Activated CD4-positive, alpha-beta T cell treated with anti-CD3 and anti-CD28 coated beads for 36 hours (primary cell): Measurements from ENCODE around the gene GAL3ST1. TPM values are rescaled to one million over a fixed set of nuclear protein-coding genes. Genes with fewer than 3 reads are reported as not detected.
"Not testable (repeated sequence)": the region's sequence is repeated elsewhere in the genome, so short reads cannot be mapped to it uniquely, and the experiment has no call there.

Source experiments
- ATAC-seq: fragments of 200-7000 bp; cut with Tn5 transposase; one replicate; pipeline ENCODE4 v1.10.0; 2021; ENCODE audit warnings: mild to moderate bottlenecking, moderate library complexity
- CTCF ChIA-PET: fragments of 350-600 bp; sonication (Branson Sonifier 250); formaldehyde crosslinking; loops from one replicate; lab custom pipeline; 2021; ENCODE audit warnings: antibody characterized with exemption; lab: Charles Lee
- POLR2A ChIA-PET: fragments of 350-600 bp; sonication (Branson Sonifier 250); formaldehyde crosslinking; loops from one replicate; lab custom pipeline; 2021; ENCODE audit warnings: antibody characterized with exemption, inconsistent platforms; lab: Charles Lee
- DNase-seq: peaks from one replicate; pipeline ENCODE4 v3.0.0-alpha.2; 2020
- H3K27ac Mint-ChIP-seq: one replicate; pipeline ENCODE4 v1.8.0; 2021; ENCODE audit warnings: mixed read lengths
- H3K27me3 Mint-ChIP-seq: one replicate; pipeline ENCODE4 v1.8.0; 2021; ENCODE audit warnings: mixed read lengths
- H3K36me3 Mint-ChIP-seq: one replicate; pipeline ENCODE4 v1.8.0; 2021; ENCODE audit warnings: low read depth, mixed read lengths
- H3K4me1 Mint-ChIP-seq: one replicate; pipeline ENCODE4 v1.8.0; 2021; ENCODE audit warnings: mixed read lengths
- H3K4me3 Mint-ChIP-seq: one replicate; pipeline ENCODE4 v1.8.0; 2021; ENCODE audit warnings: mild to moderate bottlenecking, moderate library complexity, mixed read lengths
- H3K9me3 Mint-ChIP-seq: one replicate; pipeline ENCODE4 v1.8.0; 2021; ENCODE audit warnings: low read depth, mixed read lengths
- intact Hi-C, 2 experiments: fragments of 100-400 bp; cut with DNase I in 1 of 2; cut with micrococcal nuclease in 1 of 2; formaldehyde crosslinking; loops; one replicate each; pipeline versions ENCODE4 v1.14.2 to v1.15.1; 2022 to 2024; cut with DNase I, micrococcal nuclease
- total RNA-seq, 2 experiments: library from RNA; stranded (reverse); gene quantifications; one replicate each; pipeline ENCODE4 v1.2.3, GENCODE V29; 2021

The GAL3ST1 gene
- total RNA-seq, 2 experiments from 2014 or later = not detected

- Mint-ChIP-seq H3K9me3 (no peaks in the 10 kb centered on the region), H3K27ac (no peak overlapping the region), H3K27me3 (peaks cover 4% of the 10 kb centered on the region), H3K4me3 (no peak overlapping the region), H3K4me1 (no peaks in the 10 kb centered on the region), H3K36me3 (no peaks in the 10 kb centered on the region)
- no peak for ATAC-seq
- ChIA-PET POLR2A (no interaction called here), CTCF (interaction anchor here (0.6 kb wide), 1 partner anchor 1265 kb away, joined by 3 read pairs; no protein-coding TSS in a partner anchor)
- DNase-seq = no peak
- intact Hi-C loops = loop anchor here in 1 of 2 experiments (10.0 kb wide), 1 partner anchor 831 kb away; the partner anchor contains the start of genes UQCR10 and ZMAT5
Measured at GRCh38 chr22:30596199-30596598, 21.7 kb upstream of the GAL3ST1 start.

GRCh38 chr22:30592360-30592713, 17.9 kb upstream of the GAL3ST1 start:
- H3K4me1 Mint-ChIP-seq, H3K27ac Mint-ChIP-seq, H3K27me3 Mint-ChIP-seq, ATAC-seq, H3K9me3 Mint-ChIP-seq, H3K4me3 Mint-ChIP-seq, DNase-seq: not testable (repeated sequence)
- ChIA-PET POLR2A (interaction anchor here (0.6 kb wide), 1 partner anchor 13 kb away, joined by 4 read pairs; no protein-coding TSS in a partner anchor), CTCF (interaction anchor here (0.9 to 1.7 kb wide), 3 partner anchors 10 to 163 kb away, joined by 3 to 5 read pairs (median 5); no protein-coding TSS in a partner anchor)
- intact Hi-C loops = loop anchor here (1.0 to 10.0 kb wide), 16 partner anchors 13 to 1155 kb away; partner anchors contain the start of genes CASTOR1 (in 1 of the 2), DUSP18 (in 1 of the 2), MTMR3 (in 1 of the 2) and NF2 (in 1 of the 2)
- peaks cover 33% of the 10 kb centered on the region for H3K36me3 Mint-ChIP-seq

- CTCF ChIA-PET = interaction anchor here (0.8 to 1.7 kb wide), 6 partner anchors 10 to 169 kb away, joined by 3 to 5 read pairs (median 5); partner anchors contain the start of gene TCN2
- no peak within 1 kb of the TSS for H3K27ac Mint-ChIP-seq
Measured at GRCh38 chr22:30591588-30592359, 17.3 kb upstream of the GAL3ST1 start, which contains the start of gene PES1. PES1 (minus strand) TSS chr22:30591910; CDS start chr22:30591833, 77 bp downstream.

GRCh38 chr22:30591191-30591587, 16.7 kb upstream of the GAL3ST1 start:
- DNase-seq (peak; percentile 18), ATAC-seq (no peak)
- H3K9me3 Mint-ChIP-seq = no peaks in the 10 kb centered on the region
- ChIA-PET POLR2A (interaction anchor here (0.5 to 1.0 kb wide), 3 partner anchors 38 to 234 kb away, joined by 3 to 4 read pairs (median 4); partner anchors contain the start of genes CCDC157 and SF3A1), CTCF (interaction anchor here (0.5 to 1.7 kb wide), 7 partner anchors 10 to 267 kb away, joined by 3 to 5 read pairs (median 5); partner anchors contain the start of gene TCN2)
- no peaks in the 10 kb centered on the region for H3K4me1 Mint-ChIP-seq
- intact Hi-C loops = loop anchor here (1.0 to 10.0 kb wide), 12 partner anchors 235 to 1156 kb away; partner anchors contain the start of genes ASCC2 (in 1 of the 2), MTMR3 (in 1 of the 2), NF2 (in 1 of the 2) and OSM (in 1 of the 2)
- H3K27me3 Mint-ChIP-seq = peaks cover 4% of the 10 kb centered on the region
- no peak overlapping the region for H3K27ac Mint-ChIP-seq
- peaks cover 43% of the 10 kb centered on the region for H3K36me3 Mint-ChIP-seq
- H3K4me3 Mint-ChIP-seq = no peak overlapping the region

More at GRCh38 chr22:30591588-30592359, 17.3 kb upstream of the GAL3ST1 start, which contains the start of gene PES1:
- POLR2A ChIA-PET = interaction anchor here (0.5 to 1.0 kb wide), 4 partner anchors 12 to 235 kb away, joined by 3 to 4 read pairs (median 4); partner anchors contain the start of genes CCDC157 and SF3A1
- H3K4me3 Mint-ChIP-seq = no peak within 1 kb of the TSS
- ATAC-seq (peak; percentile 100), DNase-seq (peak; percentile 96)
- H3K27me3 Mint-ChIP-seq = peaks cover 4% of the 10 kb centered on the region
- H3K9me3 Mint-ChIP-seq = no peaks in the 10 kb centered on the region
- no peaks in the 10 kb centered on the region for H3K4me1 Mint-ChIP-seq
- H3K36me3 Mint-ChIP-seq = peaks cover 38% of the 10 kb centered on the region
- intact Hi-C loops = loop anchor here (1.0 to 10.0 kb wide), 20 partner anchors 14 to 1156 kb away; partner anchors contain the start of genes ASCC2 (in 1 of the 2), CASTOR1 (in 1 of the 2), DUSP18 (in 1 of the 2) and MTMR3 (in 1 of the 2)

GRCh38 chr22:30586414-30586813, 11.9 kb upstream of the GAL3ST1 start:
- POLR2A ChIA-PET = no interaction called here
- DNase-seq (no peak), ATAC-seq (no peak)
- Mint-ChIP-seq H3K27ac (no peak overlapping the region), H3K4me3 (no peak overlapping the region), H3K4me1 (no peaks in the 10 kb centered on the region), H3K27me3 (no peaks in the 10 kb centered on the region), H3K9me3 (no peaks in the 10 kb centered on the region), H3K36me3 (peaks cover 72% of the 10 kb centered on the region)
- CTCF ChIA-PET = interaction anchor here (0.5 kb wide), 1 partner anchor 33 kb away, joined by 6 read pairs; no protein-coding TSS in a partner anchor
- intact Hi-C loops = no loop called here

- ChIA-PET POLR2A (no interaction called here), CTCF (no interaction called here)
- no peak overlapping the region for H3K27ac Mint-ChIP-seq
- no peaks in the 10 kb centered on the region for H3K27me3 Mint-ChIP-seq
- no peaks in the 10 kb centered on the region for H3K4me1 Mint-ChIP-seq
- intact Hi-C loops = no loop called here
- DNase-seq (no peak), ATAC-seq (no peak)
- no peaks in the 10 kb centered on the region for H3K9me3 Mint-ChIP-seq
- H3K4me3 Mint-ChIP-seq = no peak overlapping the region
- H3K36me3 Mint-ChIP-seq = peaks cover 77% of the 10 kb centered on the region
Measured at GRCh38 chr22:30584441-30584840, 10.0 kb upstream of the GAL3ST1 start.

GRCh38 chr22:30582788-30583545, 8.5 kb upstream of the GAL3ST1 start:
- intact Hi-C loops = no loop called here
- Mint-ChIP-seq H3K4me1 (peaks cover 2% of the 10 kb centered on the region), H3K4me3 (no peak overlapping the region), H3K27ac (no peak overlapping the region), H3K36me3 (peaks cover 73% of the 10 kb centered on the region), H3K9me3 (no peaks in the 10 kb centered on the region), H3K27me3 (no peaks in the 10 kb centered on the region)
- ChIA-PET POLR2A (interaction anchor here (0.8 kb wide), 1 partner anchor 499 kb away, joined by 3 read pairs; no protein-coding TSS in a partner anchor), CTCF (interaction anchor here (1.2 kb wide), 1 partner anchor 23 kb away, joined by 4 read pairs; no protein-coding TSS in a partner anchor)
- ATAC-seq (no peak), DNase-seq (no peak)

- intact Hi-C loops = no loop called here
- Mint-ChIP-seq H3K27ac (no peak overlapping the region), H3K4me3 (no peak overlapping the region), H3K36me3 (peaks cover 73% of the 10 kb centered on the region), H3K9me3 (no peaks in the 10 kb centered on the region), H3K27me3 (no peaks in the 10 kb centered on the region), H3K4me1 (peaks cover 2% of the 10 kb centered on the region)
- POLR2A ChIA-PET = no interaction called here
- no peak for DNase-seq
- ATAC-seq = no peak
- CTCF ChIA-PET = no interaction called here
Measured at GRCh38 chr22:30582051-30582450, 7.6 kb upstream of the GAL3ST1 start.

- POLR2A ChIA-PET = no interaction called here
- intact Hi-C loops = no loop called here
- H3K9me3 Mint-ChIP-seq = no peaks in the 10 kb centered on the region
- H3K4me1 Mint-ChIP-seq = peaks cover 2% of the 10 kb centered on the region
- H3K27ac Mint-ChIP-seq = no peak overlapping the region
- CTCF ChIA-PET = no interaction called here
- ATAC-seq (no peak), DNase-seq (no peak)
- H3K27me3 Mint-ChIP-seq = no peaks in the 10 kb centered on the region
- no peak overlapping the region for H3K4me3 Mint-ChIP-seq
- H3K36me3 Mint-ChIP-seq = peaks cover 70% of the 10 kb centered on the region
Measured at GRCh38 chr22:30580896-30581295, 6.4 kb upstream of the GAL3ST1 start.

- no peak for DNase-seq
- Mint-ChIP-seq H3K36me3 (peaks cover 64% of the 10 kb centered on the region), H3K4me1 (peaks cover 8% of the 10 kb centered on the region), H3K27ac (no peak overlapping the region), H3K9me3 (no peaks in the 10 kb centered on the region), H3K27me3 (no peaks in the 10 kb centered on the region), H3K4me3 (no peak overlapping the region)
- ChIA-PET POLR2A (no interaction called here), CTCF (no interaction called here)
- intact Hi-C loops = no loop called here
- no peak for ATAC-seq
Measured at GRCh38 chr22:30578481-30578880, 4.0 kb upstream of the GAL3ST1 start.
